Measurements from ENCODE around the gene CD3G.
"Not testable (repeated sequence)": the region's sequence is repeated elsewhere in the genome, so short reads cannot be mapped to it uniquely, and the experiment has no call there.

The CD3G gene

DNA sequence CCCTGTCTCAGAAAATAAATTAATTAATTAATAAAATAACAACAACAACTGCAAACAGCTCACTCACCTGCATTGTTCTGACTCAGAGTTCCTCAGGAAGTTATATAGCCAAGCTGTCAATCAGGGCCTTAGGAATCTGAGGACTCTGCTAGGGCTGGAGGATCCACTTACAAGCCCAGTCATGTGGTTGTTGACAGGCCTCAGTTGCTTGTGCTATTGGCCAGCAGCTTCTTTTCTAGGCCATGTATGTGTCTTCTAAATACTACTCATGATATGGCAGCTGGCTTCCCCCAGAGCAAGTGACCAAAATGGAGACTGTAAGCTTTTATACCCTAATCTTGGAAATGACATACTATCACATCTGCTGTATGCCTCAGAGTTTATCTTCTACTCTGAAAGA is 36.4 kb downstream of the CD3G start:
- DNase-seq (ENCODE audit: low read depth): no peak

GRCh38 chr11:118382954-118383353 is 38.8 kb downstream of the CD3G start:
- no peak for DNase-seq (ENCODE audit: low read depth)

GRCh38 chr11:118383657-118384056 is 39.5 kb downstream of the CD3G start:
- no peak for DNase-seq (ENCODE audit: low read depth)

GRCh38 chr11:118396097-118396501 is 52.0 kb downstream of the CD3G start:
- DNase-seq (ENCODE audit: low read depth): no peak

DNA sequence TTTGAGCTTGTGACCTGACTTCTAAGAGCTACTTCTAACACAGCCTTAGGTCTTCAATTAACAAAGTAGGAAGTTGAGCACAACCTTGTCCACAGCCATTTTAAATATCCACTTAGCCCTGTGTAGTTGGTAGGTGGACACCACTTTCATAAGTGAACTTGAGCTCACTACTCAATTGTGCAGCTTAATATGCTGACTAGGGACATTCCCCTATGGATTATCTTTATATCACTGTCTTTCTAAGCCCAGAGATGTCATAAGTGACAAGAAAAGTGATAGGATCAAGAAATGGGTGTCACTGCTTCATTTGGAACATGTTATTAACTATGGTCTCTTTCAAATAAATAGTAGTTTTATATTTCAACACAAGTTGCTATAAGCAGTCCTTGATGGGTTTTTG is 53.3 kb downstream of the CD3G start:
- no peak for DNase-seq (ENCODE audit: low read depth)

DNA sequence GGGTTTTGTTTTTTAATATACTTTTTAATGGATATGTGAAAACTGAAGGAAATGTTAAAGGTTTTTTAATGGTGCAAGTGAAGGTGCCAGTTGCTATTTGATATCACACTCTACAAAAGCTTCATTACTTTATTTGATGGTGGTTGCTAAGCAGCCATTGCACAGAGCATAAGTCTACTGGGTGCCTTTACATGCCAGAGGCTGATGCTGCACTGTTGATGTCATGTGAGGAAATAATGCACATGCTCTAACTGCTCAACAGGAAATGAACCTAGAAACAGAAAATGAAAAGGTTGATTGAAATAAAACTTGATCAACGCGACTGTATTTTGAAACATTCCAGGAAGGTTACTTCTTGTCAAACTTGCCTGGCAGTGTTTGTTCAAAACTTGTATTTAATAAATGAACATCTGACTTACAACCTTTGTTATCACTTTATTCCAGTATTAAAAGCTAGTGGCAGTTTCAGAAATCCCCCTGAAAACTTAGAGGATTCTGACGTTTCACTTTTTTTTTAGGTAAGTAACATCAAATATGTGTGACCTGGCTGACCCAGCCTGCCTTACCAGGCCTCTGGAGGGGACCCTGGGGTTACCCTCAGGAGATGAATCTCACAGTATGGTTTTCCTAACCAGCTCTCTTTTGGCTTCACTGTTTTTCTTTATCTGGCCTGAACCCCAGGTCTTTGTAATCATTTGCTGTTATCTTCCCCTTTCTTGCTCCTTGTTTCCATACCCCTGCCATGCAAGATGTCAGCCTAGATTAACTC is 54.8 kb downstream of the CD3G start:
- DNase-seq (ENCODE audit: low read depth): no peak

DNA sequence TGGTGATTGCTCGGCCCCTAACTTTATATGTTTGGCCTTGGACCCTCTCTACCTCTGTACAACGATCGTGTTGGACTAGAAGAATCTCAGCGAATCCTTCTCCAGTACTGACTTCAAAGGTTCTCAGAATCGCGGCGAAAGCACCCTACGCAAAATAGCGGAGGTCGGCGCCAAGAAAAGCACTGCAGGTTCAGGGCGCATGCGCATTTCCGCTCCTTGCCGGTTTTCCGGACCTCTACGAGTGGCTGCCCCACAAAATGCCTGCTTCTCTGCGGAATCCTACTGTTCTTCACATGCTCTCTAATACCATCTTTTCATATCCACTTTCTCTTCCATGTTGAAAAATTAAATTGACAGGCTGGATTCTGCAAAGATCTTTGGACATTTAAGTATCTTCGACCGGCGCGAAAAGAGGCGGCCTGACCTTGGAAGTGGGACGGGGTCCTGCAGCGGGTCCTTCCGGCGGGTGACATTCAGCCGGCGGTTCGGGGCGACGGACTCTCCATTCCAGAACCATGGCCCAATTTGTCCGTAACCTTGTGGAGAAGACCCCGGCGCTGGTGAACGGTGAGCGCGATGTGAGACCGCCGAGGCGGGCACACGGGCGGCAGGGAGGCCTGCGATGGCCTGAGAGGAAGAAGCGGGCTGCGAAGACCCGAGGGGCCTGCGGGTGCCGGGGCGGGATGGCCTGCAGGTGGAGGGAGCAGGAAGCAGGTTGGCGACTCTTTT is 57.2 kb downstream of the CD3G start, which contains the start of gene ATP5MG:
ATP5MG (plus strand) TSS at position 456 of the 729 bp plus-strand sequence; CDS start at position 516, 60 bp downstream.
- peak; percentile 91 for DNase-seq (ENCODE audit: low read depth)

- peak; percentile 92 for DNase-seq (ENCODE audit: low read depth)
These were observed 57.9 kb downstream of the CD3G start for GRCh38 chr11:118401880-118402590.

- not testable (repeated sequence) for DNase-seq (ENCODE audit: low read depth)
These were observed 58.5 kb downstream of the CD3G start for GRCh38 chr11:118402594-118402993.
